Transverse colon (tissue), 4 donors: ENCODE measurements around the gene KRT74.

Source experiments
- EP300 ChIP-seq: sonication (generic); formaldehyde crosslinking; IDR thresholded peaks from one replicate; pipeline ENCODE4 v1.6.1; 2017; ENCODE audit warnings: antibody characterized with exemption, low read depth
- POLR2A ChIP-seq: fragments of 450-650 bp; IDR thresholded peaks from one replicate; pipeline ENCODE4 v1.6.1; 2016; ENCODE audit warnings: antibody characterized with exemption, mild to moderate bottlenecking, moderate library complexity
- POLR2AphosphoS5 ChIP-seq, 3 donors: sonication (generic); formaldehyde crosslinking; IDR thresholded peaks; one replicate each; pipeline ENCODE4 v1.6.1; 2016; ENCODE audit warnings: antibody characterized with exemption in 3 of 3
- TF ChIP-seq, protein P1 (sequence below), 5 experiments: fragments of 200-600 bp in 3 of 5; fragments of 450-650 bp in 2 of 5; sonication (generic) in 3 of 5; IDR thresholded peaks; 1 replicate in 2 of 5; 2 replicates in 3 of 5; pipeline ENCODE4 v1.5.1; 2016 to 2017; ENCODE audit warnings: antibody characterized with exemption in 5 of 5, inconsistent platforms in 3 of 5, mild to moderate bottlenecking in 2 of 5, moderate library complexity in 1 of 5

DNA sequence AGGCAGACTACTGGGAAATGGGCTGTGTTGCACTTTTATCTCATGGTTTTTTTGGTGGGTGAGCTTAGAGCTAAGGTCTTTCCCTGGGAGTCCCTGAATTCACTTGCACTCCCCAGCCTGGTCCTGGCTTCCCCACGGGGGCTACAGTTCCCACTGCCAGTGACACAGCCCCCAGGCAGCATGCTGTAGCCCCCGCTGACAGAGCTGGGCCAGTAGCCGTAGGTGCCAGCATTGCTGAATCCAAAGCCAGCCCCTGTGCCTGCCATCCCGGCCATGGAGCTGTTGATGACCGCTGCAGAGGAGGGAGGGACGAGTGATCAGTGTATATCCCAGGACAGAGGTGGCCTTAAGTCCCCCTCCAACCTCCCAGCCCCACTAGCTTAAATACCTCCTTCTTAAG lies 34.5 kb upstream of the KRT74 start:
- TF ChIP-seq, protein P1, sequence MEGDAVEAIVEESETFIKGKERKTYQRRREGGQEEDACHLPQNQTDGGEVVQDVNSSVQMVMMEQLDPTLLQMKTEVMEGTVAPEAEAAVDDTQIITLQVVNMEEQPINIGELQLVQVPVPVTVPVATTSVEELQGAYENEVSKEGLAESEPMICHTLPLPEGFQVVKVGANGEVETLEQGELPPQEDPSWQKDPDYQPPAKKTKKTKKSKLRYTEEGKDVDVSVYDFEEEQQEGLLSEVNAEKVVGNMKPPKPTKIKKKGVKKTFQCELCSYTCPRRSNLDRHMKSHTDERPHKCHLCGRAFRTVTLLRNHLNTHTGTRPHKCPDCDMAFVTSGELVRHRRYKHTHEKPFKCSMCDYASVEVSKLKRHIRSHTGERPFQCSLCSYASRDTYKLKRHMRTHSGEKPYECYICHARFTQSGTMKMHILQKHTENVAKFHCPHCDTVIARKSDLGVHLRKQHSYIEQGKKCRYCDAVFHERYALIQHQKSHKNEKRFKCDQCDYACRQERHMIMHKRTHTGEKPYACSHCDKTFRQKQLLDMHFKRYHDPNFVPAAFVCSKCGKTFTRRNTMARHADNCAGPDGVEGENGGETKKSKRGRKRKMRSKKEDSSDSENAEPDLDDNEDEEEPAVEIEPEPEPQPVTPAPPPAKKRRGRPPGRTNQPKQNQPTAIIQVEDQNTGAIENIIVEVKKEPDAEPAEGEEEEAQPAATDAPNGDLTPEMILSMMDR (IDR thresholded peaks at IDR 0.05) = no peak
- TF ChIP-seq POLR2A (no peak), POLR2AphosphoS5 (IDR thresholded peaks at IDR 0.05) (no peak), EP300 (no peak)
